ENCODE data around the gene SLC38A4.

GRCh38 chr12:46814143-46814542 lies 11.7 kb downstream of the SLC38A4 start:
- no peak for TF ChIP-seq ETS1 (IDR thresholded peaks at IDR 0.05)
- TF ChIP-seq CTCF (conservative IDR thresholded peaks at IDR 0.05; ENCODE audit: low read depth in 2 of 2), result no peak
- no peak for TF ChIP-seq EZH2phosphoT487 (IDR thresholded peaks at IDR 0.05; ENCODE audit: unreplicated experiment)
- no peak for TF ChIP-seq JUNB (IDR thresholded peaks at IDR 0.05; ENCODE audit: unreplicated experiment)
- TF ChIP-seq REST (IDR thresholded peaks at IDR 0.05; ENCODE audit: unreplicated experiment), result no peak
- TF ChIP-seq EZH2 (IDR thresholded peaks at IDR 0.05; ENCODE audit: low read depth, unreplicated experiment), result no peak
- no peak for TF ChIP-seq POLR2AphosphoS5 (IDR thresholded peaks at IDR 0.05; ENCODE audit: low read depth)
- no peak for TF ChIP-seq CREB1 (CRISPR knock-in tag; IDR thresholded peaks at IDR 0.05; ENCODE audit: low read depth)
- no peak for TF ChIP-seq NANOG (IDR thresholded peaks at IDR 0.05; ENCODE audit: borderline replicate concordance)
- TF ChIP-seq ZNF114 (CRISPR knock-in tag; IDR thresholded peaks at IDR 0.05), result no peak
- no peak for TF ChIP-seq ZNF331 (CRISPR knock-in tag; IDR thresholded peaks at IDR 0.05; ENCODE audit: low read depth)
